Epithelial cell of prostate (primary cell): ENCODE measurements around the gene TANGO6.
"Not testable (repeated sequence)": the region's sequence is repeated elsewhere in the genome, so short reads cannot be mapped to it uniquely, and the experiment has no call there.

Experiments
- DNase-seq: peaks from one replicate; pipeline ENCODE4 v3.0.0-alpha.2; 2011; ENCODE audit warnings: low read depth, low spot score
- H3K27ac ChIP-seq: fragments of 450-650 bp; 2 replicates; pipeline ENCODE4 v1.5.1; 2017; ENCODE audit warnings: mild to moderate bottlenecking

The TANGO6 gene

DNA sequence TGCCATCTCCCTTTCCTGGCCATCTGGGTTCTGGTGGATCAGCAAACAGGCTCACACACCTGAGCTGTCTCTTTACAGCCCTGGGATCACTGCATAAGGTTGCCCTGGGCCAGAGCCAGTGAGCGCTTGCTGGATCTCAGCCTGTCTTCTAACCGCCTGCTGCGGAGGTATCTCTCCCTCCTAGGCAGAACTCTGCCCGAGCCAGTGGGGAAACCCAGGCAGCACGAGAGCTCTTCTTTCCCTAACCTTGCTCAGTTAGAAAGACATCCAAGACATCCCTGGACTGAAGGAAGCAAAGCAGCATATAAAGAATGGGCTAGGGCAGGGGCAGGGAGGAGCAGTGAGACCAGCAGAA, 268.5 kb downstream of the TANGO6 start:
- DNase-seq = no peak
- peak overlapping the region; percentile 7 for H3K27ac ChIP-seq

GRCh38 chr16:69112285-69113129, 269.2 kb downstream of the TANGO6 start:
- no peak for DNase-seq
- peak overlapping the region; percentile 7 for H3K27ac ChIP-seq

DNA sequence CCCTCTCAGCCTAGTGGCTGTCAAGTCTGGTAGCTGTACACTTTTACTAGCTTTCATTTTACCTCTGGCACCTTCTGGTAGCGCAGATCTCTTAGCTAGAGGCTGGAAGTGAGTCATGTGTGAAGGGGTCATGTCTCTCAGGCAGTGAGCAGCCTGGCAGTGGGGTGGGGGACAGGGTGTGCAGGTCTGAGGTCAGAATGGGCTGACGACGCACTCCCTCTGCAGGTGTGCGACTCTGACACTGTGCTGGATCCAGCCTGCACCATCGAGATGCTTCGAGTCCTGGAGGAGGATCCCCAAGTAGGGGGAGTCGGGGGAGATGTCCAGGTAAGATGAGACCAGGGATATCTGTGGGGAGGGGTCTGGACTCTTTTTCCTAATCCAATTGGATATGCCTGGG, 269.9 kb downstream of the TANGO6 start:
- DNase-seq = no peak
- H3K27ac ChIP-seq = no peak overlapping the region

DNA sequence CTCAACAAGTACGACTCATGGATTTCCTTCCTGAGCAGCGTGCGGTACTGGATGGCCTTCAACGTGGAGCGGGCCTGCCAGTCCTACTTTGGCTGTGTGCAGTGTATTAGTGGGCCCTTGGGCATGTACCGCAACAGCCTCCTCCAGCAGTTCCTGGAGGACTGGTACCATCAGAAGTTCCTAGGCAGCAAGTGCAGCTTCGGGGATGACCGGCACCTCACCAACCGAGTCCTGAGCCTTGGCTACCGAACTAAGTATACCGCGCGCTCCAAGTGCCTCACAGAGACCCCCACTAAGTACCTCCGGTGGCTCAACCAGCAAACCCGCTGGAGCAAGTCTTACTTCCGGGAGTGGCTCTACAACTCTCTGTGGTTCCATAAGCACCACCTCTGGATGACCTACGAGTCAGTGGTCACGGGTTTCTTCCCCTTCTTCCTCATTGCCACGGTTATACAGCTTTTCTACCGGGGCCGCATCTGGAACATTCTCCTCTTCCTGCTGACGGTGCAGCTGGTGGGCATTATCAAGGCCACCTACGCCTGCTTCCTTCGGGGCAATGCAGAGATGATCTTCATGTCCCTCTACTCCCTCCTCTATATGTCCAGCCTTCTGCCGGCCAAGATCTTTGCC, 271.1 kb downstream of the TANGO6 start:
- no peak overlapping the region for H3K27ac ChIP-seq
- DNase-seq = no peak

GRCh38 chr16:69114976-69115355, 271.6 kb downstream of the TANGO6 start:
- no peak overlapping the region for H3K27ac ChIP-seq
- no peak for DNase-seq

DNA sequence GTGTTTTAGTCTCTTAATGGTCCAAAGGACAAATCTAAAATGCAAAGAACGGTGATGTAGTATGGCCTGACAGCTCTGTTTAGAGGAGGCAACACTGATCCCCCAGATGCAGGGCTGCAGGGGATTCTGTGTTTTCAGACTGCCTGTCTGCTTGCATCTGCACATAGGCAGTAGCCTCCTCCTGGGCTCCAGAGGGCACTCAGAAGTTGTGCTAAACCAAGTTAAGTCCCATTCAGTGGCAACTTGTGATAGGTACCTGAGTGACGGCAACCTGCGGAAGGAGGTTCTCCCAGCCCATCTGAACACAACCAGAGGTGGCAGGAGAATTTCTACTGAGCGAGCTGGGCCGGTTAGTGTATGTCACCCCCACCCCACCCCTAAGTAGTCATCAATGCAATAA, 272.0 kb downstream of the TANGO6 start:
- no peak for DNase-seq
- H3K27ac ChIP-seq = no peak overlapping the region

DNA sequence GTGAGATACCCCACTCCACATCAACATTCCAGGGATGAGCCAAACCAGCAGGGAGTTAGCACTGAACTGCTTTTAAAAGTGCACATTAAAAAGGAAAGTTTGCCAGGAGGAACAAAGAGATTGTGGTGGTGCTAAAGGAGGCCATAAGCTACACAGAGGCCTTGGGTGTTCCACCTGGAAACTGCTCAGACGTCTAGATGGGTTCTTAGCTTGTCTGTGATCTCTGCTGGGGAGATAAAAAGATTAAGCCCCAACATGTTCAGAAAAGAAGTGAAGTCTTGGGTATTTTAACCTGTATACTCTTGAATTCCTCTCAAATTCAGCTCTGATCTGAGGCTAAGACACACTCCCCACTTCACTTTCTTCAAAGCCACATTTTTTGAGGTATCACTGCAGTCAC, 272.5 kb downstream of the TANGO6 start:
- no peak for DNase-seq
- H3K27ac ChIP-seq = no peak overlapping the region

GRCh38 chr16:69116256-69116875, 273.0 kb downstream of the TANGO6 start:
- H3K27ac ChIP-seq = no peak overlapping the region
- no peak for DNase-seq

- H3K27ac ChIP-seq = no peak overlapping the region
- no peak for DNase-seq
Measured at GRCh38 chr16:69116906-69117305, 273.6 kb downstream of the TANGO6 start.

DNA sequence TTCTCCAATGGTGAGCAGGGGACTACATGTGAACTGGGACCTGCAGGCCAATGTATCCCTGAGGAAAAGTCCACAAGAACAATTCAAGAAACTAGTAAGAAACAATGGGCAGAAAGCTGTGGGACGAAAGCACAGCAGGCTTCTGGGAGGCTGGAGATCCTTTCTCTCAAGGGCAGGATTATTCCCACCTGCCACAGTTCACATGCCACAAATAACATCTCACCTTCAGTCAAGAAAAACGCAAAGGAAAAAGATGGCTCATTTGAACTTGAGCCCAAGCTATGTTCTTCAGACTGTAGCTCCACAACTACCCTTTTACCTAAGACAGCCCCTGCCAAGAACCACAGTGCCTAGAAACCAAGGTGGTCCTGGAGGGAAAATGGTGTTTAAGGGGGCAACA, 275.1 kb downstream of the TANGO6 start:
- H3K27ac ChIP-seq = no peak overlapping the region
- DNase-seq = no peak

DNA sequence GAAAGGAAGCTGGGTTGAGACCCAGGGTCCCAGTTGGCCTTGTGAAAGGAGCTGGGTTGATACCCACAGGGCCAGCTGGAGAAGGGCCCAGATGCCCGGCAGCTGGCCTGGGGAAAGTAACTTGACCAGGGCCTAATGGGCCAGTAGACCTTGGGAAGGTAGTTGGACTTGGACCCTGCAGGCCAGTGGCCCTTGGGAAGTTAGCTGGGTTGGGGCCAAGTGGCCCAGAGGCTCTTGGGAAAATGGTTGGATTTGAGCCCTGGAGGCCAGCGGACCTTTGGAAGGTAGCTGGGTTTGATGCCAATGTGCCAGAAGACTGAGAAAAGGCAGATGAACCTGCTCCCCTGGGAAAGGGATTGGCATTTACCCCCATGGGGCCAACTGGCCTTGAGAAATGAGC, 275.7 kb downstream of the TANGO6 start:
- no peak for DNase-seq
- no peak overlapping the region for H3K27ac ChIP-seq

- DNase-seq = no peak
- no peak overlapping the region for H3K27ac ChIP-seq
Measured at GRCh38 chr16:69119536-69119935, 276.2 kb downstream of the TANGO6 start.

- H3K27ac ChIP-seq = no peak overlapping the region
- DNase-seq = no peak
Measured at GRCh38 chr16:69120096-69120664, 276.8 kb downstream of the TANGO6 start.

GRCh38 chr16:69123910-69124309, 280.6 kb downstream of the TANGO6 start:
- DNase-seq = no peak
- H3K27ac ChIP-seq = no peak overlapping the region

DNA sequence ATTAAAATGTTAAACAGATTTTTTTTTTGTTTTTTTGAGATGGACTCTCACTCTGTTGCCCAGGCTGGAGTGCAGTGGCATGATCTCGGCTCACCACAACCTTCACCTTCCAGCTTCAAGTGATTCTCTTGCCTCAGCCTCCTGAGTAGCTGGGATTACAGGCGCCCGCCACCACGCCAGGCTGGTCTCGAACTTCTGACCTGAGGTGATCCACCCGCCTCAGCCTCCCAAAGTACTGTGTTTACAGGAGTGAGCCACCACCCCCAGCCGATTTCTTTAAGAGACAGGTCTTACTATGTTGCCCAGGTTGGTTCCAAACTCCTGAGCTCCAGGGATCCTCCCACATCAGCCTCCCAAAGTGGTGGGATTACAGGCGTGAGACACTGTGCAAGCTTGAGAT, 281.1 kb downstream of the TANGO6 start:
- not testable (repeated sequence) for DNase-seq

DNA sequence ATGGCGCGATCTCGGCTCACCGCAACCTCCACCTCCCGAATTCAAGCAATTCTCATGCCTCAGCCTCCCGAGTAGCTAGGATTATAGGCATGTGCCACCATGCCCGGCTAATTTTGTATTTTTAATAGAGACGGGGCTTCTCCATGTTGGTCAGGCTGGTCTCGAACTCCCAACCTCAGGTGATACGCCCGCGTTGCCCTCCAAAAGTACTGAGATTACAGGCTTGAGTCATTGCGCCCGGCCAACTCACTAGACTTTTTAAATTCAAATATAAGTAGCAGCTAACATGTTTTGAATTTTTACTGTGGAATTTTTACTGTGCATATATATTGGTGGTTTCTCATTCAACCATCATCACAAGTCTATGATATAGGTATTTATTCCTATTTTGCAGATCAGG, 281.6 kb downstream of the TANGO6 start:
- H3K27ac ChIP-seq, DNase-seq: not testable (repeated sequence)

More for the DNA sequence above, 281.1 kb downstream of the TANGO6 start:
- not testable (repeated sequence) for H3K27ac ChIP-seq

- no peak overlapping the region for H3K27ac ChIP-seq
Measured at GRCh38 chr16:69126221-69126620, 282.9 kb downstream of the TANGO6 start.

GRCh38 chr16:69126801-69127200, 283.5 kb downstream of the TANGO6 start:
- DNase-seq = not testable (repeated sequence)

More at GRCh38 chr16:69126221-69126620, 282.9 kb downstream of the TANGO6 start:
- DNase-seq = no peak

DNA sequence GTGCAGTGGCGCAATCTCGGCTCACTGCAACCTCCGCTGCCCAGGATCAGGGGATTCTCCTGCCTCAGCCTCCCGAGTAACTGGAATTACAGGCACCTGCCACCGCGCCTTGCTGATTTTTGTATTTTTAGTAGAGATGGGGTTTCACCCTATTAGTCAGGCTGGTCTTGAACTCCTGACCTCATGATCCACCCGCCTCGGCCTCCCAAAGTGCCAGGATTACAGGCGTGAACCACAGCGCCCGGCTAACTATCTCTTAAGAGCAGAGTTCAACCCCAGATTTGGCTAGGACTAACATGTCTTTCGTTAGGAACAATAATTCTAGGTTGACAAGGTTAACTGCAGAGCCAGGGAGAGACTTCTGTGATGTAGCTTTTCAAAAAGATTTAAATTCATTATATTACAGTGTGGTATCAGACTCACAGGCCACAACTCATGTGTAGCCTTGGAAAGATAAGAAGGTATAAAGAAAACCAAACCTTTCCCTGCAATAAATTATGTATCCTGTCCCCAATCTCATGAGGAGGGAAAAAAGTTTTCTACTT, 284.7 kb downstream of the TANGO6 start:
- DNase-seq = no peak
- no peak overlapping the region for H3K27ac ChIP-seq

More at GRCh38 chr16:69126801-69127200, 283.5 kb downstream of the TANGO6 start:
- H3K27ac ChIP-seq = not testable (repeated sequence)

DNA sequence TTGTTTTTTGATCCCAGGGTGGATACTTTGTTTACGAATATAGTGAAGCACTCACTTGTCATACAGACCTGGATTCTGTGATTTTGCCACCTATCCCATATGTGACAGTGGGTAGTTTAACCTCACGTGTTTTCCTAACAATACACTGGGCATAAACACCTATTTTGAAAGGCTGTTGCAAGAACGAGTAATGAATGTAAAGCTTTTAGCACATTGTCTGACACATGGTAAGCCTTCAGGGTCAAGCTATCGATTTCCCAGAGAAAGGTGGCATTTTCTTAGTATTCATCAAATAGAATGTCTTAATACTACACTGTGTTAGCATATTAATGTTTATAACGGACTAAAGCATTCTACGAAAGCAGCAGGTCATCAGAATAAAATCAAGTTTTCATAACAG, 287.1 kb downstream of the TANGO6 start:
- no peak overlapping the region for H3K27ac ChIP-seq
- DNase-seq = no peak
